Mesenchymal stem cell (in vitro differentiated cells and primary cell): ENCODE measurements around the gene PDXDC1.
"Not testable (repeated sequence)": the region's sequence is repeated elsewhere in the genome, so short reads cannot be mapped to it uniquely, and the experiment has no call there.

ENCODE experiments used
- DNase-seq: peaks from one replicate; pipeline ENCODE4 v3.0.0-alpha.2; 2013
- H2AFZ ChIP-seq: one replicate; pipeline ENCODE4 v1.6.1; 2013; ENCODE audit warnings: low read depth, mild to moderate bottlenecking, control low read depth, inconsistent platforms, low read length, moderate library complexity
- H2AK5ac ChIP-seq: 2 replicates; pipeline ENCODE4 v1.6.1; 2013; ENCODE audit warnings: low read length, moderate library complexity, mild to moderate bottlenecking, inconsistent platforms; ENCODE audit not compliant: severe bottlenecking
- H2BK120ac ChIP-seq: one replicate; pipeline ENCODE4 v1.6.1; 2013; ENCODE audit warnings: low read depth, mild to moderate bottlenecking, inconsistent platforms, low read length, moderate library complexity
- H2BK12ac ChIP-seq, 2 experiments: one replicate each; pipeline ENCODE4 v1.6.1; 2013; ENCODE audit warnings: inconsistent platforms in 2 of 2, low read length in 2 of 2, mild to moderate bottlenecking in 2 of 2, moderate library complexity in 2 of 2, control low read depth in 1 of 2
- H2BK15ac ChIP-seq: one replicate; pipeline ENCODE4 v1.6.1; 2013; ENCODE audit warnings: mild to moderate bottlenecking, low read depth, inconsistent platforms; ENCODE audit not compliant: poor library complexity, severe bottlenecking
- H2BK5ac ChIP-seq: 2 replicates; pipeline ENCODE4 v1.6.1; 2013; ENCODE audit warnings: low read depth, mild to moderate bottlenecking, low read length, control low read depth, inconsistent platforms; ENCODE audit not compliant: poor library complexity, severe bottlenecking
- H3K14ac ChIP-seq, 2 experiments: one replicate each; pipeline ENCODE4 v1.6.1; 2013; ENCODE audit warnings: inconsistent platforms in 2 of 2, low read length in 2 of 2, control low read depth in 1 of 2, mild to moderate bottlenecking in 1 of 2, moderate library complexity in 1 of 2
- H3K18ac ChIP-seq, 2 experiments: one replicate each; pipeline ENCODE4 v1.6.1; 2013; ENCODE audit warnings: inconsistent platforms in 2 of 2, low read length in 2 of 2, control low read depth in 1 of 2, low read depth in 1 of 2, mild to moderate bottlenecking in 1 of 2
- H3K23ac ChIP-seq, 2 experiments: one replicate each; pipeline ENCODE4 v1.6.1; 2013; ENCODE audit warnings: inconsistent platforms in 2 of 2, low read length in 2 of 2, mild to moderate bottlenecking in 2 of 2, moderate library complexity in 2 of 2, control low read depth in 1 of 2
- H3K27ac ChIP-seq: 2 replicates; pipeline ENCODE4 v1.5.1; 2013; ENCODE audit warnings: mild to moderate bottlenecking, moderate library complexity, low read length, control low read depth, inconsistent platforms; ENCODE audit not compliant: poor library complexity, severe bottlenecking
- H3K27me3 ChIP-seq, 2 experiments: 2 replicates each; pipeline versions ENCODE4 v1.6.1 to v1.7.0; 2013; ENCODE audit warnings: low read length in 2 of 2, mild to moderate bottlenecking in 2 of 2, moderate library complexity in 2 of 2, control low read depth in 1 of 2, inconsistent platforms in 1 of 2; ENCODE audit not compliant: control insufficient read depth in 1 of 2, insufficient read depth in 1 of 2
- H3K36me3 ChIP-seq, 2 experiments: 2 replicates each; pipeline versions ENCODE4 v1.6.1 to v1.7.0; 2013; ENCODE audit warnings: low read length in 2 of 2, control low read depth in 1 of 2, inconsistent platforms in 1 of 2, low read depth in 1 of 2, mild to moderate bottlenecking in 1 of 2; ENCODE audit not compliant: insufficient read depth in 2 of 2, control insufficient read depth in 1 of 2
- H3K4ac ChIP-seq, 2 experiments: one replicate each; pipeline ENCODE4 v1.6.1; 2013; ENCODE audit warnings: inconsistent platforms in 2 of 2, low read length in 2 of 2, mild to moderate bottlenecking in 2 of 2, moderate library complexity in 2 of 2, control low read depth in 1 of 2, low read depth in 1 of 2
- H3K4me1 ChIP-seq: 2 replicates; pipeline ENCODE4 v1.6.1; 2013; ENCODE audit warnings: low read depth, low read length, control low read depth; ENCODE audit not compliant: control insufficient read depth, insufficient read depth
- H3K4me2 ChIP-seq: 2 replicates; pipeline ENCODE4 v1.6.1; 2013; ENCODE audit warnings: low read length, mild to moderate bottlenecking, inconsistent platforms; ENCODE audit not compliant: poor library complexity, severe bottlenecking
- H3K4me3 ChIP-seq, 2 experiments: 2 replicates each; pipeline versions ENCODE4 v1.5.1 to v1.7.0; 2013; ENCODE audit warnings: low read length in 2 of 2, mild to moderate bottlenecking in 2 of 2, control low read depth in 1 of 2, low read depth in 1 of 2; ENCODE audit not compliant: insufficient read depth in 1 of 2
- H3K79me1 ChIP-seq: replicated peaks from 2 replicates; pipeline ENCODE4 v1.6.1; 2013; ENCODE audit warnings: mild to moderate bottlenecking, control low read depth, low read length, inconsistent platforms; ENCODE audit not compliant: poor library complexity, severe bottlenecking
- H3K9ac ChIP-seq: 2 replicates; pipeline ENCODE4 v1.7.0; 2013; ENCODE audit warnings: mild to moderate bottlenecking, low read length, moderate library complexity
- H3K9me3 ChIP-seq: 2 replicates; pipeline ENCODE4 v1.7.0; 2013; ENCODE audit warnings: mild to moderate bottlenecking, low read length; ENCODE audit not compliant: control insufficient read depth
- H4K8ac ChIP-seq: one replicate; pipeline ENCODE4 v1.6.1; 2013; ENCODE audit warnings: inconsistent platforms, mild to moderate bottlenecking, low read length, moderate library complexity
- H4K91ac ChIP-seq: one replicate; pipeline ENCODE4 v1.6.1; 2013; ENCODE audit warnings: mild to moderate bottlenecking, low read length, inconsistent platforms
- WGBS: methylation state at CpG from one replicate; pipeline ENCODE4 v1.1.7; 2013; ENCODE audit warnings: mixed read lengths; 5-methylcytosine and 5-hydroxymethylcytosine counted together

The PDXDC1 gene

DNA sequence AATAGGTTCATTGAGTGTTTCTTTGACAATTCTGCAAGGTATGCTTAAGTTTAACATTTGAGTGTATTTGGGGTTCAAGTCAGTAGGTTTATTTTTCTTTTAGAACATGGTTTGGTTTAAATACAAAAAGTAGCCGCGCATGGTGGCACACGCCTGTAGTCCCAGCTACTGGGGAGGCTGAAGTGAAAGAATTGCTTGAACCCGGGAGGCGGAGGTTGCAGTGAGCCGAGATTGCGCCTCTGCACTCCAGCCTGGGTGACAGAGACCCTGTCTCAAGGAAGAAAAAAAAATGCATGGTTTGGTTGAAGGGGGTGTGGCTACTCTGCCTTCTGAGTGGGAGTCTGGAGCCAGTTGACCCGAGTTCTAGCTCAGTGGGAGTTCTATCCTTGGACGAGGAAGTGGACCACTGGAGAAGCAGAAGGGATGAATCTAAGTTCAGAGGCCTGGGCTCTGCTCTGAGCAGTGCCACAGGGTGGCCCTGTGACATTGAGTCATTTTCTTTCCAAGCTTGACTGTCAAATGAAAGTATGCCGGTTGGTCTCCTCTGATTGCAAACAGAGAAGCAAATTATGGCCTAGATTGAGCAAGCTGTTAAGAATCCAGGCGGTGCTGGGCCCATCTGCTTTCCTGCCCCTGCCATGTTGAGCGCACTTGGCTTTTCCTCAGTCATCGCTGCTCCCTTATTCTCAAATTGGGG, 48.7 kb downstream of the PDXDC1 start:
- H3K23ac ChIP-seq, H3K27ac ChIP-seq, H3K9ac ChIP-seq, H2BK15ac ChIP-seq, H2AFZ ChIP-seq, H3K4me3 ChIP-seq, H3K4me1 ChIP-seq, H2BK12ac ChIP-seq, H2BK120ac ChIP-seq, H2BK5ac ChIP-seq, H2AK5ac ChIP-seq, H3K4me2 ChIP-seq, H3K14ac ChIP-seq, H3K27me3 ChIP-seq, H3K9me3 ChIP-seq: not testable (repeated sequence)
- peak overlapping the region; percentile 37 for H4K8ac ChIP-seq
- WGBS, result 94% methylated on average over 13 of the region's 13 CpGs
- H4K91ac ChIP-seq, result peak overlapping the region; percentile 46
- peak overlapping the region in 1 of 2 experiments; percentile 49 for H3K18ac ChIP-seq
- peak overlapping the region in 1 of 2 experiments; percentile 85 for H3K4ac ChIP-seq
- peaks cover 43 to 63% of the 10 kb centered on the region in 2 experiments for H3K36me3 ChIP-seq
- peak; percentile 51 for DNase-seq
- peaks cover 23% of the 10 kb centered on the region for H3K79me1 ChIP-seq

DNA sequence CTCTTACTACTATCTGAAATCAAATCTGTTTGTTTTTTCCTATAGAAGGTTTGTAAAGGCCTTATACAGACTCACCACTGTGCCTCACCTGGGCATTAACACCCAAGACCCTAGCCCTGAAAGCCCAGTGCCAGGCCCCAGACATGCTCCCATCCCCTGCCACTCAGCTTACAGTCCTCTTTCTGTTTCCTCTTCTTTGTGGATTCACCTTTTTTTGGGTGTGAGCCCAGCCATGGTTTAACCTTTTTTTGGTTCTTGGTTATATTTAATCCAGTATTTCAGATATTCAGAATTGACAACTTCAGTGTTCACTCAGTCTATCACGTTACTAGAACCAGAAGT, 50.0 kb downstream of the PDXDC1 start:
- H3K4me1 ChIP-seq, result peaks cover 11% of the 10 kb centered on the region
- not testable (repeated sequence) for H2BK120ac ChIP-seq, H3K4me2 ChIP-seq, H3K9me3 ChIP-seq, H3K4ac ChIP-seq, H2BK5ac ChIP-seq, H3K4me3 ChIP-seq, H3K14ac ChIP-seq, H2AK5ac ChIP-seq, H3K23ac ChIP-seq, DNase-seq, H3K27me3 ChIP-seq, H2AFZ ChIP-seq, H3K27ac ChIP-seq
- H2BK12ac ChIP-seq, result peak overlapping the region in 1 of 2 experiments; percentile 100
- H3K79me1 ChIP-seq, result peaks cover 23% of the 10 kb centered on the region
- 94% methylated on average over 1 of the region's 1 CpG for WGBS
- peak overlapping the region; percentile 31 for H3K9ac ChIP-seq
- peak overlapping the region in 1 of 2 experiments; percentile 86 for H3K18ac ChIP-seq
- peak overlapping the region; percentile 19 for H4K8ac ChIP-seq
- H3K36me3 ChIP-seq, result peaks cover 48 to 62% of the 10 kb centered on the region in 2 experiments
- peak overlapping the region; percentile 96 for H2BK15ac ChIP-seq
- peak overlapping the region; percentile 83 for H4K91ac ChIP-seq

DNA sequence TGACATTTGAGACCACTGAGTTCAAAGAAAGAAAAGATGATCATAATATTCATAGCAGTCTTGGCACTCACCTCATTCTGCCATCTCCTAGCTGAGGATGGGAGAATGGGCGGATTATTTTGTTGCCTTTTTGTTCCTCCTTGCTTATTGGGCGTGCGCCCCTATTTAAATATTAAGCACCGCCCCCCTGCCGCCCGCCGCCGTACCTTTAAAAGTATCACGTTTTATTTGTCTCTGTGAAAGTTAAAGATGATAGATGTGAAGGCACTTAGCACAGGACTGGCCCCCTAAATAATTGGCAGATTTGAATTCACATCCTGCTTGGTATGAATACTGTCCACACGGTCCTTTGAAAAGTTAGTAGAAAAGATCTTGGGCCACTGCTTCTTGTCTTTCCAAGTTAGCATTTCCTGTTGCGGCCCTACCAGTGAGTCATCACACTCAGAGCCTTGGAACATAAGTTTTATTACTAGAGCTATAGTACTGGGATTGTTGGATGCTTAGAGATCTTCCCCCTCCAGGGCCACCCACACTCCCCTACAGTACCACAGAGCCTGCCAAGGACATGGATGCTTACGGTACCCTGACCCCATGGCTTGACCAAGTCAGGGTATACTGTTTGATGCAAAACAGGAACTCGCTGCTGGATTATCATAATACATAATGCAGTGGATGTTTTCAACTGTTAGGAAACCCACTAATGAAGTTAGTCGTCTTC, 50.6 kb downstream of the PDXDC1 start:
- not testable (repeated sequence) for H3K27me3 ChIP-seq, H2AFZ ChIP-seq, H3K23ac ChIP-seq, H3K4me2 ChIP-seq, H2BK15ac ChIP-seq, H3K14ac ChIP-seq, H3K9me3 ChIP-seq, H2BK5ac ChIP-seq, H3K4me3 ChIP-seq
- Histone ChIP-seq H2BK12ac (peak overlapping the region; percentile 47 to 92), H3K27ac (peak overlapping the region; percentile 71), H3K4ac (peak overlapping the region in 1 of 2 experiments; percentile 62), H2AK5ac (peak overlapping the region; percentile 61), H2BK120ac (peak overlapping the region; percentile 92), H4K8ac (peak overlapping the region; percentile 39), H3K79me1 (peaks cover 23% of the 10 kb centered on the region), H3K36me3 (peaks cover 49 to 61% of the 10 kb centered on the region in 2 experiments), H3K4me1 (peaks cover 12% of the 10 kb centered on the region), H4K91ac (peak overlapping the region; percentile 79), H3K18ac (peak overlapping the region in 1 of 2 experiments; percentile 78), H3K9ac (peak overlapping the region; percentile 31)
- DNase-seq, result peak; percentile 87
- 60% methylated on average over 12 of the region's 14 CpGs for WGBS

DNA sequence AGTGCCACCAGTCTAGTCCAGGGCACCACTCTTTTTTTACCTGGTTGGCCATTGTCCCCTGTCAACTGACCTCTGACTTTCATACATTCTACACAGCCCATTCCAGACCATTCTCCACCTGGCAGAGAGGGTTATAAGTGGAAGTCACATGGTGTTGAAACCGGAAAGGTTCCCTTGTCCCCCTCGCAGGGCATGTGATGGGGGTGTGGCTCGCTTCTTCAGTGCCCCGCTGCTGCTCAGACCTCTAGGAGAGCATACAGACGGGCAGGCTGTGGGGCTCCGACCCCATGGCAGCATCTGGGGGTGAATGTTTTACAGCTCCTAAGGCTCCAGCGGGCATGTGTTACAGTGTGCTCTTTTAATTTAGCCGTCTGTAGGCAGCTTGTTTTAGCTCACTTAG, 52.2 kb downstream of the PDXDC1 start:
- not testable (repeated sequence) for H3K4me3 ChIP-seq, H3K4me1 ChIP-seq, H3K27me3 ChIP-seq, H3K18ac ChIP-seq, H3K4ac ChIP-seq, H3K9me3 ChIP-seq, H3K27ac ChIP-seq, H2AK5ac ChIP-seq, H3K9ac ChIP-seq, DNase-seq, H2BK15ac ChIP-seq, H4K91ac ChIP-seq, H3K14ac ChIP-seq, H3K4me2 ChIP-seq, H3K23ac ChIP-seq, H2AFZ ChIP-seq, H2BK120ac ChIP-seq, H2BK5ac ChIP-seq
- H4K8ac ChIP-seq, result peak overlapping the region; percentile 61
- peaks cover 30% of the 10 kb centered on the region for H3K79me1 ChIP-seq
- 92% methylated on average over 2 of the region's 8 CpGs for WGBS
- peak overlapping the region in 1 of 2 experiments; percentile 13 for H2BK12ac ChIP-seq
- H3K36me3 ChIP-seq, result peaks cover 59 to 74% of the 10 kb centered on the region in 2 experiments
